ENCODE results near the gene OLA1.

The OLA1 gene

DNA sequence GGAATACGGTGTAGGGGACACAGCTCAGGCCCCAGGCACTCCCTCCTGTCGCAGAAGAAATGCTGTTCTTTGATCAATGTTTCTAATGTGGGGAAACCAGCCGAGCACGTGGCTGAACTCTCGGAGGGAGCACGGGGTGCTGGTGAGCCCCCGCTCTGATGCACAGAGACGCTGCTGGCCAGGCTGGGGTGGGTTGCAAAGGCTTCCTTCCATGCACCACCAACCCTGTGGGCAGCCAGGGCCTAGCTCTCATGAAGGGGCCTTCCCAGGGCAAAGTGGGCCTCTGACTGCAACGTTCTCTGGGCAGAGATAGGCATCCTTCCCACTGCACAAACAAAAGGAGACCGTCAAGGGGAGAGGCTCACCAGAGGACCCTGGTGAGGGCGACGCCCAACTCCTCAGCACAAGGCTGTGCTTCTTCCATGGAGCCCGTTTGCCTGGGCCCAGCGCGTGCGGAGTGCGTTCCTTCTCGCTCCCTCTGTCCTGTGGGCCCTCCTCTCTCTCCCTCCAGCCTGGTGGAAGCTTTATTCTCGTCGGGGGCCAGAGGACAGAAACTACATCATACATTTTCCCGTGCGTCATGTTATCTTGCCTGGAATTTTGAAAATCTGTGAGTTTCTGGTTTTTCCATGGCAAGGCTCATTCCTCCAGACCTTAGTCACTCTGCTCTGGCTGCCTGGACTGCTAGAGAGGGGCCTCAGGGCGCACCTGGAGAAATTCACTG is 222.0 kb downstream of the OLA1 start:
- no peak for DNase-seq

DNA sequence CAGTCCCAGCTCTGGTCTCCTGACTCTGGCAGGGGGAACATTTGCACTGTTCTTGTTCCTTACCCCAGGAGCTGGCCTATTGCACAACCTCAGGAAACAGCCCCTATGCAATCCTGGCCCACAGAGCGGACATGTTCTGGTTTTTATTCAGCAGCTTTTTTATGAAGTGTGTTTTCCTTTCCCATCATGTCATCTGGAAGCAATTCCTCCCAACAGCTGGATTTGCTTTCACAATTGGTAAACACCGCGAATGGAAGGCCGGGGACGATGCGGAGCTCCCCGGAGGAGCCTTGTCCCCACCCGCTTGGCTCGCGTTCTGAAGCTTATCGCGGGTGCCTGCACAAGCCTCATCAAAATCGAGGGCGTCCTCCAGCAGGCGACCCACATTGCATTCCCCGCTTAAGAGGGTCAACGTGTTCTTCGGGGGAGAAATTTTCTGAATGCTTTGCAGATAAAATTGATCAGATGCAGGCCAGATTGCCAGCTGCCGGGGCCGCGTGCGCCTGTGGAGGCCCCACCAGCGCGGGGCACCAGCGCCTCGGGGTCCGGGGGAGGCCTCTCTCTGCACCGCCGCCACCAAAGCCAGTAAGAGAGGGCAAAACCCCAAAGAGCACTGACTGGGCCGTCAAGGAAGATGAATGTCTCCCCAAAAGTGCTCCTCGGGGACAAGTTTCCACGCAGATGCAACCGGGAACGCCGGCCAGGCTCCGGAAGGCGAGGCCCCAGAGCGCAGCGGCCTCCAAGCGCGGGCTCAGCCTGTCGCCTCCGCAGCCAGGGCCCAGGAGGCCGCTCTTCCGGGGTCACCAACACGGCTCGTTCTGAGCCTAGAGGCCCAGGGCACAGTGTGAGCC is 222.8 kb downstream of the OLA1 start:
- no peak for DNase-seq

- DNase-seq, result no peak
Observed at GRCh38 chr2:174024524-174025270, 223.6 kb downstream of the OLA1 start.

GRCh38 chr2:174023591-174024523 is 224.5 kb downstream of the OLA1 start:
- no peak for DNase-seq
